Measurements from ENCODE around the gene METTL14. TPM values are rescaled to one million over a fixed set of nuclear protein-coding genes. Genes with fewer than 3 reads are reported as not detected.
A peak's percentile ranks its signal among the peaks of the same experiment; 100 is the strongest.
"Not testable (repeated sequence)": the region's sequence is repeated elsewhere in the genome, so short reads cannot be mapped to it uniquely, and the experiment has no call there.

METTL14 gene
- 19.0 and 23.5 TPM in 2 replicates for total RNA-seq

DNA sequence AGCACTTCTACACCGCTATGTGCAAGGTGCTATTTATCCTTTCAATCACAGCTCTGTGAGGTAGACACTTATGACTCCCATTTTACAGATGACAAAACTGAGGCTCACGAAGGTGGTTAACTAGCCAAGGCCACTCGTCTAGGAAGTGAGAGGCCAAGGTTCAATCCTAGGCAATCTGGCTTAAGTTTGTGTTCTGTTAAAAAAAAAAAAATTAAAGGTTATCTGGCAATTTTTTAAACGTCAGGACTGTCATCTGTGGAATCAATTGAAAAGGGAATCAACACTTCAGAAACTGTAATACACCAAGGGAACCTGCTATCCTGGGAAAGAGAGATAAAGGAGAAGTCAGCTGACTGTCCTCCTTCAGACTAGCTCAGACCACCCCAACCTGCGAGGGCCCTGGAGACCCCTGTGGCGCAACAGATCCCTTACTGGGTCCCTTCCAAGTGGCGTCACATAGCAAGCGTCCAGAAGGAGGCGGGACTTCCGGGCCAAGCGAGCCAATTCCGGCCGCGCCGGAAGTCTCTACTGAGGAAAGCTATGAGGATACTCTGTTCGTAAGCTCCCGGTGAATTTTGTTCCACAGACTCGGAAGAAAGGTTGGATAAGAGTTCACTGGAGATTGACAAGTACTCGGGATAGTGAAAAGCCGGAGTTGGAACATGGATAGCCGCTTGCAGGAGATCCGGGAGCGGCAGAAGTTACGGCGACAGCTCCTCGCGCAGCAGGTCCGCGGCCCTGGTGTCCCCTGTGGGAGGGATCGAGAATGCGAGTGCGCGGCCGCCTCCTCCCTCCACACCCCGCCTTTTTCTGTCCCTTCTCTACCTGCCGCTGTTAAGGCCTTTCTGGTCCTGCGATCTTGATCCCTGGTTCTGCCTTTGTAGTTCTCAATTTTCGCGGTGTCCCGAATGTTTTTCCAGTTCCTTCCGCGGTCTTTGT, at the start of gene METTL14:
METTL14 (plus strand) TSS at position 520 of the 939 bp plus-strand sequence; CDS start at position 663, 143 bp downstream.
- DNase-seq (ENCODE audit: low read depth): peak; percentile 91
- peak within 1 kb of the TSS; percentile 95 for H3K4me3 ChIP-seq (ENCODE audit: low read depth, low read length)
- TF ChIP-seq, protein P1, sequence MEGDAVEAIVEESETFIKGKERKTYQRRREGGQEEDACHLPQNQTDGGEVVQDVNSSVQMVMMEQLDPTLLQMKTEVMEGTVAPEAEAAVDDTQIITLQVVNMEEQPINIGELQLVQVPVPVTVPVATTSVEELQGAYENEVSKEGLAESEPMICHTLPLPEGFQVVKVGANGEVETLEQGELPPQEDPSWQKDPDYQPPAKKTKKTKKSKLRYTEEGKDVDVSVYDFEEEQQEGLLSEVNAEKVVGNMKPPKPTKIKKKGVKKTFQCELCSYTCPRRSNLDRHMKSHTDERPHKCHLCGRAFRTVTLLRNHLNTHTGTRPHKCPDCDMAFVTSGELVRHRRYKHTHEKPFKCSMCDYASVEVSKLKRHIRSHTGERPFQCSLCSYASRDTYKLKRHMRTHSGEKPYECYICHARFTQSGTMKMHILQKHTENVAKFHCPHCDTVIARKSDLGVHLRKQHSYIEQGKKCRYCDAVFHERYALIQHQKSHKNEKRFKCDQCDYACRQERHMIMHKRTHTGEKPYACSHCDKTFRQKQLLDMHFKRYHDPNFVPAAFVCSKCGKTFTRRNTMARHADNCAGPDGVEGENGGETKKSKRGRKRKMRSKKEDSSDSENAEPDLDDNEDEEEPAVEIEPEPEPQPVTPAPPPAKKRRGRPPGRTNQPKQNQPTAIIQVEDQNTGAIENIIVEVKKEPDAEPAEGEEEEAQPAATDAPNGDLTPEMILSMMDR (IDR thresholded peaks at IDR 0.05; ENCODE audit: insufficient read depth, low read depth, low read length): no peak

DNA sequence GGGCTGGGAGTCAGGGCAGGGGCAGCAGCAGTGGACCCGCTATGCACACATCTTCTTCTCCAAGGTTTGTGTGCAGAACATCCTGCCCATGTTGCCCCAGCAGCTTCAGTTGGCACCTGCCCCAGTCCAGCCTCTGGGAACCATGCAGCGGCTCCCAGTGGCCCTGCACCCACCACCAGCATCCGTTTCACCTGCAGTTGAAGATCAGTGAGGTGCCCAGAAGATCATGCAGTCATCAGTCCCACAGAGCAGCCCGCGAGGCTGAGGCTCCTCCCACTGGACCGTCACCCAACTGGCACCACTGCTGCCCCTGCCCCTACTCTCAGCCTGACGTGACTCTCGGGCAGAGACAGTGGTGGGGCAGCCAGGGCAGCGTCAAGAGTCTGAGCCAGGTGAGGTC, 49.1 kb upstream of the METTL14 start:
- DNase-seq (ENCODE audit: low read depth); H3K4me3 ChIP-seq (ENCODE audit: low read depth, low read length): not testable (repeated sequence)

DNA sequence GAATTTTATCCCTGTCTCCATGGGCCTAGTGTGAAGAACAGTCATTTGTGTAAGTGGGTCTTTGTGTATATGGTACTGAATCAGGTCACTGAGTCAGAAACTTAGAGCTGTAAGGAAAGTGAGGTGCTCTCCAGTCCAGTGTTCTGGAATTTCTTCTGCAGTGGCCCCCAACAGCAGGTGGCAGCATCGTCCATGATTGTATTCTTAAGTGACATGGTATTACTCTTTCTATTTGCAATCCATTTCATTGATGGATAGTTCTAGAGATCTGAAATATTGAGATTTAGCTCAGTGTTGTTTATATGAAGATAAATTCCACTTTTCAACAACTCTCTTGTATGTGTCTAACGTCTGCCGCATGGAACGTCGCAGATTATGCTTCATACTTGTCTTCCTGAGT, 20.5 kb upstream of the METTL14 start:
- TF ChIP-seq, protein P1 (IDR thresholded peaks at IDR 0.05; ENCODE audit: insufficient read depth, low read depth, low read length): peak; percentile 35
- DNase-seq (ENCODE audit: low read depth): peak; percentile 48
- not testable (repeated sequence) for H3K4me3 ChIP-seq (ENCODE audit: low read depth, low read length)

DNA sequence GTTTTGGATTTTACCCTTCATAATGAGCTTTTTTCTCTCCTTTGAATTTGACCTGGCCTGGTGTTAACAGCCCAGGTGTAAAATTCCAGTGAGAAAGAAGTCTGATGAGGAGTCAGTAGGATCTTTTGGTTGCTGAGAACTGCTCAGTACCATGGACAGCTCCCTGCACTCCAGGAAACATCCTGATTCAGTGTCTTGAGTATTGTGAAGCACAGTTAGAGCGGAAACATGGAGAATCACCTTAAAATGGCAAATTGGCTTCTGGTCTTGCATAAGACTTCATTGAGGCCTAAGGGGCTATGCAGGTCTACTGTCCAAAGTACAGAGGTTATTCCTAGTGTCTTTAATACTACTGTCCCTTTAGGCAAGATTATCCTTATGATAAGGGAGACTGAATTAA, 16.0 kb upstream of the METTL14 start:
- DNase-seq (ENCODE audit: low read depth): peak; percentile 75
- not testable (repeated sequence) for H3K4me3 ChIP-seq (ENCODE audit: low read depth, low read length)

DNA sequence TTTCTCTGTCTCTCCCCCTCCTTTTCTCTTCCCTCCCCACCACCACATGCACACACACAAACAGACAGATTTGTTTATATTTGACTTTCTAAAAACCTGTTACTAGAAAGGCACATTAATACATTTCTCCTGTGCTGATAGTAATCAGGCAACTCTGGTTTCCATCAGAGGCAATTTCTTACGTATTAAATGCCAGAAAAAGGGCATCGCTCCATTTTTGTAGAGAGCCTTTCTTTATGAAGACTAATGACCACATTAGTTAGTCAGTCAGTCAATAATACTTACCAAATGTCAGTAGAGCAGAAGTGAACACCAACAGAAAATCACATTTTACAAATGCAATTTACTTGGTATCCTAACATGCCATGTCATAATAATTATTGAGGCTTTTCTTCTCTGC, 14.2 kb upstream of the METTL14 start:
- DNase-seq (ENCODE audit: low read depth); H3K4me3 ChIP-seq (ENCODE audit: low read depth, low read length): not testable (repeated sequence)

DNA sequence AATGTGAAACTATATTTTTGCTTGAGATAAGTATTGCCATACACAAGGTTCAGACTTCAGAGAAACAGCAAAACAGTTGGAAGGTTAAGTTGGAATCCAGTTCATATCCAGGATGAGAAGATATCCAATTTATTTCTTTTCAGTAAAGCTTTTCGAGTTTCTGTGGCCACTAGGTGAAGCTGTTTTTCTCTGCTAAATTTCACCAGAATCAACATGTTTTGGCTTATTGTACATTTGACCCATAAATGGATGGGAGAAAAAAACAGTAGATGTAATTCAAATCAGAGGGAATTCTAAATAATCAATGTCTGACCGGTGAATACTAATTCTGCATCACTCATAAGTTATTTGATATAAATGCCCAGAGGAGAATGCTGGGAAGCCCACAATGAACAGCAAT, 9.1 kb upstream of the METTL14 start:
- no peak for DNase-seq (ENCODE audit: low read depth)
- no peak overlapping the region for H3K4me3 ChIP-seq (ENCODE audit: low read depth, low read length)
- TF ChIP-seq, protein P1 (IDR thresholded peaks at IDR 0.05; ENCODE audit: insufficient read depth, low read depth, low read length): peak; percentile 11

DNA sequence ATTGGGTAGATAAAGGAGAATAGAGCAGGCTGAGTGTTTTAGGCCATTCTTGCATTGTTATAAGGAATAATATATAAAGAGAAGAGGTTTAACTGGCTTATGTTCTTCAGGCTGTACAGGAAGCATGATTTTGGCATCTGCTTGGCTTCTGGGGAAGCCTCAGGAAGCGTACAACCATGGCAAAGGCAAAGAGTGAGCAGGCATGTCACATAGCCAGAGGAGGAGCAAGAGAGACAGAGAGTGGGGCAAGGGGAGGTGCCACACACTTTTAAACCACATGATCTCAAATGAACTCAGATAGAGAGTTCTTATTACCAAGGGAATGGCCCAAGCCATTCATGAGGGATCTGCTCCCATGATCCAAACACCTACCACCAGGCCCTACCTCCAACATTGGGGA, 4.4 kb upstream of the METTL14 start:
- no peak for DNase-seq (ENCODE audit: low read depth)
- no peak overlapping the region for H3K4me3 ChIP-seq (ENCODE audit: low read depth, low read length)
- TF ChIP-seq, protein P1 (IDR thresholded peaks at IDR 0.05; ENCODE audit: insufficient read depth, low read depth, low read length): no peak

DNA sequence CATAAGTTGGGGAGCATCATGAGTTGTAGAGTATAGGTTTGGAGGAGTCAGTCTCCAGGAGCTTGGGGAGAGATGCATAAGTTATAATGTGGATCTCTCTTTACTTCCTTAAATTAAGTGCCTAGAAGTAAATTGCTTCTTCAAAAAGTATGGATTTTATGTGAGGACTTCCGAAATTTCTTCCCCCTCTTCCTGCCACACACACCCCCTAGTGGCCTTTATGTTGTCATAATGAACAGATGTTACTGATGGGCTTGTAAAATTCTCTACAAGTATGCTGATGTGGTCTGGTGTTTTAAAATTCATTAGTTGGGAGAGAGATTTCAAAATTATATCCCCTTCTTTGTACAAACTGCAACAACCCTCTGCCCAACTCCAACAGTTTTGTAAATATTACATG, 2.3 kb upstream of the METTL14 start:
- TF ChIP-seq, protein P1 (IDR thresholded peaks at IDR 0.05; ENCODE audit: insufficient read depth, low read depth, low read length): peak; percentile 46
- DNase-seq (ENCODE audit: low read depth): peak; percentile 45
- H3K4me3 ChIP-seq (ENCODE audit: low read depth, low read length): no peak overlapping the region

All from fibroblast of villous mesenchyme (primary cell).